Stimulated activated naive CD8-positive, alpha-beta T cell treated with anti-CD3 and anti-CD28 coated beads, Interleukin-15, Interleukin-2, amounts not matched to agents 100 ng/mL and 50 ng/mL, for 24 hours (primary cell): ENCODE results near the gene PPP1R14C.
"Not testable (repeated sequence)": the region's sequence is repeated elsewhere in the genome, so short reads cannot be mapped to it uniquely, and the experiment has no call there.

Experiments used
- H3K27ac Mint-ChIP-seq: one replicate; pipeline ENCODE4 v1.8.0; 2021; ENCODE audit warnings: mild to moderate bottlenecking, mixed read lengths
- H3K27me3 Mint-ChIP-seq: one replicate; pipeline ENCODE4 v1.8.0; 2021; ENCODE audit warnings: mixed read lengths
- H3K36me3 Mint-ChIP-seq: one replicate; pipeline ENCODE4 v1.8.0; 2021; ENCODE audit warnings: low read depth, mixed read lengths
- H3K4me1 Mint-ChIP-seq: one replicate; pipeline ENCODE4 v1.8.0; 2021; ENCODE audit warnings: low read depth, mixed read lengths
- H3K4me3 Mint-ChIP-seq: one replicate; pipeline ENCODE4 v1.8.0; 2021; ENCODE audit warnings: mild to moderate bottlenecking, mixed read lengths
- H3K9me3 Mint-ChIP-seq: one replicate; pipeline ENCODE4 v1.8.0; 2021; ENCODE audit warnings: mixed read lengths

Gene PPP1R14C

GRCh38 chr6:150186129-150186898 lies 43.5 kb downstream of the PPP1R14C start:
- H3K36me3 Mint-ChIP-seq, result no peaks in the 10 kb centered on the region
- no peak overlapping the region for H3K4me3 Mint-ChIP-seq
- peaks cover 18% of the 10 kb centered on the region for H3K27me3 Mint-ChIP-seq
- no peaks in the 10 kb centered on the region for H3K9me3 Mint-ChIP-seq
- peaks cover 11% of the 10 kb centered on the region for H3K4me1 Mint-ChIP-seq
- no peak overlapping the region for H3K27ac Mint-ChIP-seq

GRCh38 chr6:150187433-150187832 lies 44.6 kb downstream of the PPP1R14C start:
- H3K4me3 Mint-ChIP-seq, H3K9me3 Mint-ChIP-seq, H3K27ac Mint-ChIP-seq, H3K36me3 Mint-ChIP-seq: not testable (repeated sequence)
- H3K4me1 Mint-ChIP-seq, result peaks cover 11% of the 10 kb centered on the region
- peaks cover 25% of the 10 kb centered on the region for H3K27me3 Mint-ChIP-seq

- Mint-ChIP-seq H3K27me3 (peaks cover 29% of the 10 kb centered on the region), H3K4me1 (peaks cover 11% of the 10 kb centered on the region), H3K4me3 (no peak overlapping the region), H3K36me3 (no peaks in the 10 kb centered on the region), H3K27ac (no peak overlapping the region), H3K9me3 (no peaks in the 10 kb centered on the region)
These were observed 46.3 kb downstream of the PPP1R14C start for GRCh38 chr6:150189122-150189521.

GRCh38 chr6:150191809-150192208 lies 49.0 kb downstream of the PPP1R14C start:
- H3K4me3 Mint-ChIP-seq, result no peak overlapping the region
- H3K4me1 Mint-ChIP-seq, result no peaks in the 10 kb centered on the region
- H3K27ac Mint-ChIP-seq, result no peak overlapping the region
- H3K36me3 Mint-ChIP-seq, result no peaks in the 10 kb centered on the region
- peaks cover 37% of the 10 kb centered on the region for H3K27me3 Mint-ChIP-seq
- H3K9me3 Mint-ChIP-seq, result no peaks in the 10 kb centered on the region

GRCh38 chr6:150194195-150194594 lies 51.4 kb downstream of the PPP1R14C start:
- H3K4me3 Mint-ChIP-seq, result no peak overlapping the region
- no peak overlapping the region for H3K27ac Mint-ChIP-seq
- no peaks in the 10 kb centered on the region for H3K4me1 Mint-ChIP-seq
- H3K9me3 Mint-ChIP-seq, result no peaks in the 10 kb centered on the region
- H3K27me3 Mint-ChIP-seq, result peaks cover 43% of the 10 kb centered on the region
- H3K36me3 Mint-ChIP-seq, result no peaks in the 10 kb centered on the region

GRCh38 chr6:150195996-150196417 lies 53.2 kb downstream of the PPP1R14C start:
- Mint-ChIP-seq H3K4me3 (no peak overlapping the region), H3K4me1 (no peaks in the 10 kb centered on the region), H3K9me3 (no peaks in the 10 kb centered on the region), H3K27me3 (peaks cover 40% of the 10 kb centered on the region), H3K27ac (no peak overlapping the region), H3K36me3 (no peaks in the 10 kb centered on the region)

- Mint-ChIP-seq H3K27ac (no peak overlapping the region), H3K27me3 (peaks cover 30% of the 10 kb centered on the region), H3K9me3 (no peaks in the 10 kb centered on the region), H3K4me3 (no peak overlapping the region), H3K36me3 (no peaks in the 10 kb centered on the region), H3K4me1 (no peaks in the 10 kb centered on the region)
These were observed 54.3 kb downstream of the PPP1R14C start for GRCh38 chr6:150196942-150197745.

- H3K36me3 Mint-ChIP-seq, result no peaks in the 10 kb centered on the region
- no peaks in the 10 kb centered on the region for H3K9me3 Mint-ChIP-seq
- no peak overlapping the region for H3K4me3 Mint-ChIP-seq
- peaks cover 29% of the 10 kb centered on the region for H3K27me3 Mint-ChIP-seq
- H3K27ac Mint-ChIP-seq, result no peak overlapping the region
- peaks cover 8% of the 10 kb centered on the region for H3K4me1 Mint-ChIP-seq
These were observed 55.7 kb downstream of the PPP1R14C start for GRCh38 chr6:150198532-150198931.

GRCh38 chr6:150199241-150199640 lies 56.4 kb downstream of the PPP1R14C start:
- Mint-ChIP-seq H3K4me3 (no peak overlapping the region), H3K27me3 (peaks cover 28% of the 10 kb centered on the region), H3K36me3 (no peaks in the 10 kb centered on the region), H3K9me3 (no peaks in the 10 kb centered on the region), H3K4me1 (peaks cover 8% of the 10 kb centered on the region), H3K27ac (no peak overlapping the region)

- no peaks in the 10 kb centered on the region for H3K36me3 Mint-ChIP-seq
- H3K9me3 Mint-ChIP-seq, result no peaks in the 10 kb centered on the region
- H3K27me3 Mint-ChIP-seq, result peaks cover 30% of the 10 kb centered on the region
- H3K4me3 Mint-ChIP-seq, result no peak overlapping the region
- peaks cover 8% of the 10 kb centered on the region for H3K4me1 Mint-ChIP-seq
- no peak overlapping the region for H3K27ac Mint-ChIP-seq
These were observed 57.7 kb downstream of the PPP1R14C start for GRCh38 chr6:150200428-150201100.

- Mint-ChIP-seq H3K4me1 (peaks cover 8% of the 10 kb centered on the region), H3K4me3 (no peak overlapping the region), H3K27ac (no peak overlapping the region), H3K36me3 (no peaks in the 10 kb centered on the region), H3K27me3 (peaks cover 28% of the 10 kb centered on the region), H3K9me3 (no peaks in the 10 kb centered on the region)
These were observed 58.4 kb downstream of the PPP1R14C start for GRCh38 chr6:150201285-150201684.

GRCh38 chr6:150201772-150202329 lies 59.0 kb downstream of the PPP1R14C start:
- peaks cover 8% of the 10 kb centered on the region for H3K4me1 Mint-ChIP-seq
- no peak overlapping the region for H3K27ac Mint-ChIP-seq
- no peak overlapping the region for H3K4me3 Mint-ChIP-seq
- H3K9me3 Mint-ChIP-seq, result no peaks in the 10 kb centered on the region
- peaks cover 24% of the 10 kb centered on the region for H3K27me3 Mint-ChIP-seq
- no peaks in the 10 kb centered on the region for H3K36me3 Mint-ChIP-seq

- Mint-ChIP-seq H3K4me3 (no peak overlapping the region), H3K27me3 (peaks cover 21% of the 10 kb centered on the region), H3K36me3 (no peaks in the 10 kb centered on the region), H3K4me1 (peaks cover 8% of the 10 kb centered on the region), H3K27ac (no peak overlapping the region), H3K9me3 (no peaks in the 10 kb centered on the region)
These were observed 59.6 kb downstream of the PPP1R14C start for GRCh38 chr6:150202404-150202803.

- Mint-ChIP-seq H3K27me3 (peaks cover 21% of the 10 kb centered on the region), H3K4me1 (peaks cover 8% of the 10 kb centered on the region), H3K36me3 (no peaks in the 10 kb centered on the region), H3K27ac (no peak overlapping the region), H3K4me3 (no peak overlapping the region), H3K9me3 (no peaks in the 10 kb centered on the region)
These were observed 60.1 kb downstream of the PPP1R14C start for GRCh38 chr6:150202934-150203333.

GRCh38 chr6:150203378-150203777 lies 60.5 kb downstream of the PPP1R14C start:
- H3K4me1 Mint-ChIP-seq, result peaks cover 8% of the 10 kb centered on the region
- H3K27me3 Mint-ChIP-seq, result peaks cover 21% of the 10 kb centered on the region
- no peak overlapping the region for H3K4me3 Mint-ChIP-seq
- no peak overlapping the region for H3K27ac Mint-ChIP-seq
- H3K36me3 Mint-ChIP-seq, result no peaks in the 10 kb centered on the region
- H3K9me3 Mint-ChIP-seq, result no peaks in the 10 kb centered on the region
